Right renal pelvis (tissue), 4 donors: ENCODE data around the gene NDEL1. TPM values are rescaled to one million over a fixed set of nuclear protein-coding genes. Genes with fewer than 3 reads are reported as not detected.

Experiments
- DNase-seq, 4 donors: peaks; one replicate each; pipeline ENCODE4 v3.0.0-alpha.2; 2013; ENCODE audit warnings: low read depth in 4 of 4, low spot score in 3 of 4, missing footprints in 1 of 4
- polyA plus RNA-seq, 4 donors: library from polyadenylated mRNA; unstranded; fragments of 120-200 nt; gene quantifications; one replicate each; pipeline ENCODE4 v1.2.1, GENCODE V29; 2013; ENCODE audit not compliant: insufficient read length in 4 of 4

NDEL1 gene
- polyA plus RNA-seq, 4 donors, result 40.9 to 48.1 (median 43.8) TPM

DNA sequence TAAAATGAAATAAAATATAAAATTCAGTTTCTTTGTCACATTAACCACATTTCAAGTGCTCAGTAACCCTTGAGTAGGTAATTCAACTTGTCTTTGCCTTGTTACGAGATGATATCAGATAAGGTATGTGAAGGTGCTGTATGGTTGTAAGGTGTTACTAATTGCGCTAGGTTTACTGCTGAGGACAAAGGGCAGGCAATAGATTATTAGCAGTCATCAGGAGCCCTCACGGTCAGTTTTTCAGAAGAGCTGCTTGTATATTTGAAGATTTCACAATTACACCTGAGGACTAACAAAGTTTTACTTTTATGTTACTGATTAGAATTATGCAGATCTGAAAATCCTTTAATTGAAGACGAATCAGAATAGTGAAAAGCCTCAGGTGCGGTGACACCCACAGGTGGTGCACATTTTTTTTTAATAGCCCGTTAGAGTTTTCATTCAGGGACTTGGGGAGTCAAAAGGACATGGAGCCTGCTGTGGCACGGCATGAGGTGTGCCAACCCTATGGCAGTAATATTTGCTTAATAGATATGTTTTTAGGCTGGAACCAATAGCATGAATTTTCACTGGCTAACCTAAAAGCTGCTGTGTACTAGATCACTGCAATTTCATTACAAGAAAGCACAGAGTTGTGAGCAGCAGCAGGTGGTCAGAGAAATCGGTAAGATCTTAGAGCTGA lies 16.4 kb downstream of the NDEL1 start:
- no peak for DNase-seq

DNA sequence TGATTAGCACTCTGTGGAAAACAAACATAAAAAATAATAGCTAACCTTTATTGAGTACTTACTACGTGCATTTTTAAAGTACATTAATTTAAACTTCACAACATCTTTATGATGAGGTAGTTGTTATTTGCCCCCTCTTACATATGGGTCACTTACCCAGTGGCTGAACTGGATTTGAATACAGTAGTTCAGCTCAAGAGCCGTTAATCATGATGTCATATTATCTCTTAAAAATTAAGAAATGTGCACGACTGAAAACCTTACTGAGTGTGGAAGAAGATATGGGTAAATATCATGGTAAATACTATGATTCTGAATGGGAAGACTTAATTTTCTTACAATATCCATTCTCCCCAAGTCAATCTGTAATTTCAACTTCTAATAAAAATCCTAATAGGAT lies 17.6 kb downstream of the NDEL1 start:
- DNase-seq, result no peak

DNA sequence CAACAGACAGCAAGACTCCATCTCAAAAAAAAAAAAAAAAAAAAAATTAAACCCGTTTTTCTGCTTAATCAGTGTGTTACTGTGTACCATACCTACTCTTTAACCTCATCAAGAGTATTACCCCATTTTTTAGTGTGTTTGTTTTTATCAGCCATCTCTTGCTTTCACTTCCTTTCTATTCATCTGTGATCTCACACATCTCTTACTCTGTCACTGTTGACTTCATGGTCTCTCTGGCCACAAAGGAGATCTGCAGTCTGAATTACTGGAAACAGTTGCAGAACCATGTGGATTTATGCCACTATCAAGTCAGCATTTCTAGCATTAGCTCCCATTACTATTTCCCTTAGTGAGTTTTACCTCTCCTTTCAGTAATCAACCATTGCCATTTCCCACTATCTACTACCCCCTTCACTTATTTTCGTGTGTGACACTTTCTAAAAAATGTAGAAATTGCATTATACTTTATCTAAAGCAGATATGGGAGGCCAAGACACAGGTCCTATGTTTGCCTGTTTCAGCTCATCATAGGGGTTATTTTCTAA lies 20.1 kb downstream of the NDEL1 start:
- DNase-seq, result no peak

DNA sequence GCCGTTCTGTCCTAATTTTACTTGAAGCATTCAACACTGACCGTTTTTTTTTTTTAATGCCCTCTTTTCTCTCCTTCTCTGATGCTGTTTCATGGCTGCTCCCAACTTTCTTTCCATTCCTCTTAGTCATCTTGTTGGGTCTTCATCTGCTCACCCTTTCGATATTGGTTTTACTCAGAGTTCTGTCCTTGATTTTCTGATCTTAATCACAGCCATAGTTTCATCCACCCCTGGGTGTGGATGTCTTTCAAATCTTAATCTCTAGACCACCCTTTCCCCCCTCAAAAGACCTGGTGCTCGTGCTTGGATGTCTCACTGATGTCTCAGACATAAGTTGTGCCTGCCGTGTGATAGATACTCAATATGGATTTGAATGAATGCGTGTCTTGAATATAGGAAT lies 22.4 kb downstream of the NDEL1 start:
- DNase-seq, result no peak

DNA sequence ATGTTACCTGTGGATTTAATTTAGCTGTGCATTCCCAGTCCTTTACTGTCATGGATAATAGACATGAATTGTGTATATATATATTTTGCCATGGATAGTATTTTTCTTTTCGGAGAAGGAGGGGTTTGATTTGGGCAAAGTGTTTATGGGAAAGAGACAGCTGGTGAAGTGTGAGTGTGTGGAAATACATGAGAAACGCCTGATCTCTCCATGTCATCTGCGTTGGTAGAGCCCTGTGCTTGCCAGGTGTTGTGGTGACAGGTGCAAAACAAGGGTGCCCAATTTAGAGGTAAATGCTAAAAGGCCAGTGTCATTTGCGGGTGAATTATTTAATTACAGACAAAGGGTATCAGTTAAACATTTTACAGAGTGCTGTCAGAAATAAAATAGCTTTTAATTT lies 23.4 kb downstream of the NDEL1 start:
- no peak for DNase-seq

DNA sequence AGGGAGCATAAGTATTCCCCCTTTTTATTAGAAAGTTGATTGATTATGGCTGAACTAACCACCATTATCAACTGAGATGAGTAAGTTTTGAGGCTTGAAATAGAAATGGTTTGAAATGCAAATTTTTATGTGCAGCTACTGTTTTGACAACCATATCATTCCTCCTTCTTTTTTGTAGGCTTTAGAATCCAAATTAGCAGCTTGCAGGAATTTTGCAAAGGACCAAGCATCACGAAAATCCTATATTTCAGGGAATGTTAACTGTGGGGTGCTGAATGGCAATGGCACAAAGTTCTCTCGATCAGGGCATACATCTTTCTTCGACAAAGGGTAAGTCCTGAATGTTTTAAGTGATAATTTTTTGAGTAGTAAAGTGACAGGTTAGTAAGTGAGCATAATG lies 24.1 kb downstream of the NDEL1 start:
- no peak for DNase-seq

DNA sequence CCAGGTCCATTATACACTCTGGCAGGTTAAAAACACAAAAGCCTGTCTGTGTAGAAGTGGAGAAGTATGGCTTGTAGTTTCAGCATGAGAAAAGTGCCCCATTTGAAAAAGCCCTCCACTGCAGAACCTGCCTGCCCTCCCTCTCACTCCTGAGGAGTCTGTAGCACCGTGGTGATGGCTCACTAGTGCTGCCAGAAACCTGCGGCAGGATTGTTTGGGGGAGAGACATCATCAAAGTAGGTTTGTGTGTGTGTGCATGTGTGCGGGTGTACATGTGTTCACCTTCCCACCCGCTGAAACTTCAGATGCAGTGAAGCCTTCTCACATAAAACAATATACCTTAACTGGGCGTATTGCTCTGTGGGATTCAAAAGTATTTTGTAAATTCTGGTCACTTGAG lies 26.9 kb downstream of the NDEL1 start:
- no peak for DNase-seq

DNA sequence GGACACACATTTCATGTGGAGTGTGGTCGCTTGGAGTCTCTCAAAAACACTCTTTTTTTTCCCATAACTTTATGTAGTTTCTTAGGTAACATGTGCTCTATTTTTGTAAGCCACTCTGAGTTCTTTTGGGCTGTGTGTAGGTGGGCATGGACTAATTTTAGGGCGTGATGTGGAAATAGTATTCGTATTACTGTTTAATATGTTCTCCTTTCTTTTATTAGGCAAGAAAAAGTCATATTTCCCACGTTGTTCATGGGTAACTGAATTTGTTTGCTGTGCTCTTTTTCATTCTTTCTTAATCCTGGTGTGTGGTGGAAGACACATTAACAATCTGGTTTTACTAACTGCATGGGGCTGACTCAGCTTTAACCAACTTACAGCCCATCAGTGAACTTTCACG lies 27.4 kb downstream of the NDEL1 start:
- no peak for DNase-seq

DNA sequence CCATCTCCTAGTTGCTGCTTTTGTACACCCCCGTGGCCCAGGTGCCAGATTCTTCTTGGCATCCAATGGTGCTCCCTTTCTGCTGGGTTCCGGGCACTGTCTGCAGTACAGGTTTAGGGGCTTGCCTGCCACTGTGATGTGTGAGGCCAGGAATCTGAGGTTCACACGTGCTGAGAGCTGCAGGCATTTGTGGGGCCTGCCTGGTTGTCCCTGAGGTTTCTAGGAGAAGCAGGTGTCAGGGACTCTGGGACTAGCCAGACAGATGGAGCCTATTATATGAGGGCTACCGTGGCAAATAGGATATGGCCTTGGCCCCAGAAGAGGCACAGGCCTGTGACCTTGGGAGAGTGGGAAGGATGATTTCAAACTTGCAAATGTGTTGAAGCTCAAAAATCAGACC lies 29.3 kb downstream of the NDEL1 start:
- no peak for DNase-seq

DNA sequence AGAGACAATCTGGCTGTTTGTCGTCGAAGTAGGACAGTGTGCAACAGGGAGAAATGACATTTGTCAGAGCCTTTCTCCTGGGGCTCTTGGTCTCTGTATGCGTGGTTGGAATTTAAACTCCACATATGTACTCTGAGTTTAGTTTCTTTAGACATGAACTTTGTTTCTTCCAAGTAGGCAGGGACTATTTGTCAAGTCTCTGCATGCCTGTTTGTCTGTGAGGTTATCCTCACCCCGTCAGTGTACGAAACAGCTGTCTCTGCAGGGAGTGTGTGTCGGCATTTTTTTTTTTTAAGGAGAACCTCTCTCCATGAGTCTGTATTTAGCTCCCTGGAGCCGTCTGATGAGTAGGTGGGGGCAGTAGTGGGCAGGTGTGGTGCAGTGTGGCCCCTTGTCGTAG lies 29.7 kb downstream of the NDEL1 start:
- no peak for DNase-seq

DNA sequence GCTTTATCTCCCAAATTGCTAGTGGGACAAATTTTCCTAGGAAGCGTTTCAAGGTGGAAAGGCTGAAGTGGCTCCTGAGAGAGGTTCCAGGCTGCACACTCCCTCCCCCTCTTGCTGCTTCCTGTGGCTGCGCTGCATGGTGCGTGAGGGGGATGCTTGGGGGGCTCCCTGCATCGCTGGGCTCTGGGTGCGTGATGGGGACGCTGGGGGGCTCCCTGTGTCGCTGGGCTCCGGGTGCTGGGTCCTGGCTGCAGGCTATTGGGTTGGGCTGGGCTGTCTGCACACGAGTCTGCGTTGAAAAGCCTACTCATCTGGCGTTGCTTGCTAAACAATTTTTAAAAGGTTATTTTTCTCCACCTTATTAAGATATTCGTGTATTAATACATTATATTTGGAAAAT lies 30.1 kb downstream of the NDEL1 start:
- DNase-seq, result no peak

DNA sequence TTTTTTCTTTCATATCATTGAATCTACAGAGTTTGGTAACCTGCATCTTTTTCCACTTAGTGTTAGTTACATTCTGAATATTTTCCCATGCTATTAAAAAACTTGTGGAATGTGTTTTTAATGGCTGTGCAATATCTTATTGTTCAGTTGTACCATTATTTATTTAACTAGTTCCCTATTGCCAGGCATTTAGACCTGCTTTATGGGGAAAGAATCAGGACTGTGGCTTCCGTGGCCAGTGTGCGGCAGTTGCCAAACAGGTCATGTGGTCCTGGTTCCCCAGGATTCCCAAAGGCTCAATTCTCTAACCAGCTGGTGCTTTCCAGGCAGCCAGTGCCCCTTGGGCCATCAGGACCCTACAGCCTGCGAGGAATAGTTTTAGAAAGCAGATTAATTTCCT lies 30.8 kb downstream of the NDEL1 start:
- no peak for DNase-seq

DNA sequence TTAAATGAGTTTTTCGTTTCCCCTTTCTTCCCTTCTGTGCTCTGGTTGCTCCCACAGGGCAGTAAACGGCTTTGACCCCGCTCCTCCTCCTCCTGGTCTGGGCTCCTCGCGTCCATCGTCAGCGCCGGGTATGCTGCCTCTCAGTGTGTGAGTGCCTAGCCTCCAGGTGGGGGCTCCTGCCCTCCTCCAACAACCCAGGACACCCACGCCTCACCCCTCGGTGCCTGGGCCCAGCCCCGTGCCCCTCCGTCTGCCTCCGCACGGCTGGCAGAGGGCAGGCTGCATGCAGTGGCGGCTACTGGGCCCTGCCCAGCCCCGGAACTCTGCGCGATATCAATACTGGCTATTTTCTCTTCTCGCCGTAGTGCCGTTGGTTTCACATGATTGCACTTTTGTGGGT lies 31.2 kb downstream of the NDEL1 start:
- DNase-seq, result no peak

DNA sequence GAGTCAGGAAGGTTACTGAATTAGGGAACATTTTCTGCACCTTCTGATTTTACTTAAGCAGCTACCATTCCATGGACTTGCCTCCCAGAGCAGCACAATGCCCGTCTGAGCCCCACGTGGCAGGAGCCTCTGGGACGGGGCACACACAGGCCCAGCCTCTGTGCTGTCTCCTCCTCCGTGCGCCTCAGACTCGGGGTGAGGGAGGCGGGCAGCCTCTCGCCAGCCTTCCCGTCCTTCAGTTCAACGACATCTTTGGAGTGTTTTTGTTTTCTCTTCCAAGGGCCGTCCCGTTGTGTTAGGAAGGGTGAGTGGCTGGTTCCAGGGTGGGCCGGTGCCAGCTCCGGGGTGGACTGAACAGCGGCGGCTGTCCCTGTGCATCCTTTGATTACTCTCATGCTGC lies 31.8 kb downstream of the NDEL1 start:
- no peak for DNase-seq

DNA sequence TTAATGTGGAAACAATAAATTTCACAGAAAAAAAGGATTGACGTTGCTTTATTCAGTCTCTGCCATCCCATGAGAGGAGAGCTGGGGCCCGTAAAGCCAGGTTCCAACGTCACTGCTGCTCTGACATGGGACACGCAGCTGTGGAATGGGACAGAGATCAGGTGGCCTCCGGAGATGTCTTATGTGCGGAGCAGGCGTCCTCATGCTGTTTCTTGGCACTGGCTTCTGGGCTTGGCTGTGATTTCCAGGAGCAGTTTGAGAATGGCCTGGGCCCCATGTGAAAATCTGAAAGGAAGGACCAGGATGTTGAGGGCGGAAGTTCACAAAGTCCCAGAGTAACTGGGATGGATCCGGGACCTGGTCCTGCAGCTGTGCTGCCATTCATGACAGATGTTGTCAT lies 32.4 kb downstream of the NDEL1 start:
- no peak for DNase-seq

DNA sequence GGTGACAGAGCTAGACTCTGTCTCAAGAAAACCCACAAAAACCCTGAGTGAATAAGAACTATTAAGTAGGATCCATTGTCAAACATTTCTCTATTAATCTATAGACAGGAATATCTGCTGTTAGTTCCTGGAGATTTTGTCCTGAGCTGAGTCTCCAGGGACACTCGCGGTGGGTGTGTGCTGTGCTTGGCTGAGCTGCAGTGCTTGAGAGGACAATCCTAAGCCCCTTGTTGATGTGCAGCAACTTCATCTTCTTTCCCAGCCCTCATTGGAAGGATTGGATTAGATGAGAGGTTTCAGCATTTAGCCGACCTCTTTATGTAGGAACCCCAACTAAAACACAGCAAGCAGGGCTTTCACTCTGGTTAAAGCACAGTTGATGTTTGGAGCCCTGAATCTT lies 33.3 kb downstream of the NDEL1 start:
- no peak for DNase-seq

DNA sequence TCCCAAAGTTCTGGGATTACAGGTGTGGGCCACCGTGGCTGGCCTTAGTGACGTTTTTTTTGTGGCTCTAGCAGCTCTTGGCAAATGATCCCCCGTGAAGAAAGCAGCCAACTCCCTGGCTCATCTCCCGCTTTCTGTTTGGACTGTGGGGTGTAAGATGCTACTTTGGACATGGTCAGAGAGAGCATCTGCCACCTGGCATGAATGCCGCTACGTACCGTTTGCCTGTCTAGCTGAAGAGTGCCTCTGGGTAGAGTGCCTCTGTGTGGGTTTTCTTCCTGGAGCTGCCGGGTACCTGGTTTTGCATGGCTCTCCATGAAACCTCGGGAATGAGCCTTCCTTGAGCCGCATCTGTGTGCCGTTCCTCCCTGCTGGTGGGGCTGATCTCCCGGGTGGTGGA lies 34.3 kb downstream of the NDEL1 start:
- DNase-seq, result no peak

DNA sequence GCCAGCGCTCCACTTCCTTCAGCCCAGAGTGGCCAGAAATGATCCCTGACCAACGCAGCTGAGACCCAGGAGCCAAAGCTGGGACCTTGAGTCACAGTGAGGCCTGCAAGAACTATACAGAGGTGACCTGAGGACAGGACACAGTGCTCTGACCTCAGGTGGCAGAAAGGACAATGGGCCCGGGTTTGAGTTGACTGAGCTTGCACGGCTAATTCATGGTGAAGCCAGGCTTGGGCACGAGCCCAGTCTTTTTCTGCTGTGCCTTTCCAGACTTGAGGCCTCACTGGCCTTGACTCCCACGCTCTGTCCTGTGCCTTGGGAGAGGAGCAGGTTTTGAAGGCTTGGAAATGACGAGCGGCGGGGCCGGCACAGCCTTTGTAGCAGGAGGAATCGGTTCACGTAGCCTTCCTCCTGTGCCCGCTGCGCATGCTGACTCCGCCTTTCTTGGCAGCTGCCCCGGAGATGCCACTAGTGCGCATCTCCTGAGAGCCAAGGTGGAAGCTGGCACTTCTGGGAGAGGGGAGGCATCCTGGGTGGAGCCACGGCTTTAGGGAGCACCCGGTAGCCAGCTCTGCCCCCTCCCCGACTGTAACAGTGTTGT lies 34.9 kb downstream of the NDEL1 start:
- DNase-seq, result no peak

DNA sequence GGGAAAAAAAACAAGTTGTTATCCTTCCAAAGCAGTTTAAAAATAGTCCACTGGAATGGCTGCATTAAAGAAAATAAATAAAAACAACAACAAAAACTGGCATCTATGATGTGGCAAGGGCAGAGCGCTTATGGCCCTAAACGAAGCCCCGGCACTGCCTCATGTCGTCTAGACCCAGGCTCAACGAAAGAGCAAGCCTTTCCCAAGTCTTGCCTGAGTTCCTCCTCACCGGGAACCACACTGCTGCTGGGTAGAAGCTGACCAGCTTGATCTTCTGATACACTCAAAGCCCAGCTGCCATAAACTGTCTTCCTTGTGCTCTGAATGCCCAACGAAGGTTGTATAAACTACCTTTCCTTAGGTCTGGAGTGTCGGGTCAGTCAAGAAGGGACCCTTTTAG lies 37.0 kb downstream of the NDEL1 start:
- DNase-seq, result no peak

DNA sequence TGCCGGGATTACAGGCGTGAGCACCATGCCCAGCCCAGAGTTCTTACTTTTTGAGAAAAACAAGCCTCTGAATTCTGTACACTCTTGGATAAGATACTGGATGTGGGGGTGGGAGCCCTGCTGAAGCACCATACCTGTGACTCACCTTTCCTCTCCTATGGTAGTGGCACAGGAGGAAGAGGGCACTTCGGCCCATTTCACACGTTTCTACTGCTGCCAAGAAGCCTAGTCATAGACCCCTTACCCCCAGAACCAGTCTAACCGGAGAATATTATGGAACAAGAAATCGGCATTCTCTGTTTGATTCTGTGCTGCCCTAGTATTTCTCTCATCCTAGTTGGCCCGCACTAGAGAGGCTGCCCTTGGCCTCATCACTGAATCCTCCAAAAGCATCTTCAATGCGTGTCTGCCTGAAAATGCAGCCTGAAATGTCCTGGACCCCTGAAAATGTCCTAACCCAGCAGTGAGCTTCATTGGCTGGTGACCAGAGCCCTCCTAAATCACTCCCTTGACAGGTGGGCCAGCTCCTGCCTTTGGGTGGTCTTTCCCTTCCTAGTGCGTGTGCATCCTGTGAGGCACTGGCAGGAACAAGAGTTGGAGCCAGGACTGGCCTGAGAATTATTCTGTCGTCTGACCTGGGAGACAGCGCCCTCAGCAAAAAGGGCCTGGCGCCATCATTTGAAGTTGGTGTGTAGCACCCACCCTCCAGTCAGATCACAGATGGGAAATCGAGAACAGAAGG lies 37.9 kb downstream of the NDEL1 start:
- DNase-seq, result no peak

DNA sequence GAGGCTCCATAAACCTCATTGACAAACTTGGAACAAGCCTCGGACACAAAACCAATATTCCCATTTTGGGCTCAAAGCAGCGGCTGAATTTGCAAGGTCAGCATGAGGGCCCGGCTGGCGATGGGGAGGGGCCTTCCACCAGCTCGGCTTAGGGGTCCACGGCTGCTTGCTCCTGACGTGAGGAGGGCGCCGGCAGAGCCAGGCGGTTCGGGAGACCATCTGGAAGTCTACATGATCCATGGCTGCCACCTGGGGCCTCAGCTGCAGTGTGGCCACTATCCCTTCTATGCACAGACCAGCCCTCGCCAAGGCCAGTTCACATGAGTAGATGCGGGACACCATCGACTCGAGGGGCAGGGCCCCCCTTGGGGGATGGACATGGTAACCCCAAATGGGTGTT lies 39.1 kb downstream of the NDEL1 start:
- DNase-seq, result no peak

DNA sequence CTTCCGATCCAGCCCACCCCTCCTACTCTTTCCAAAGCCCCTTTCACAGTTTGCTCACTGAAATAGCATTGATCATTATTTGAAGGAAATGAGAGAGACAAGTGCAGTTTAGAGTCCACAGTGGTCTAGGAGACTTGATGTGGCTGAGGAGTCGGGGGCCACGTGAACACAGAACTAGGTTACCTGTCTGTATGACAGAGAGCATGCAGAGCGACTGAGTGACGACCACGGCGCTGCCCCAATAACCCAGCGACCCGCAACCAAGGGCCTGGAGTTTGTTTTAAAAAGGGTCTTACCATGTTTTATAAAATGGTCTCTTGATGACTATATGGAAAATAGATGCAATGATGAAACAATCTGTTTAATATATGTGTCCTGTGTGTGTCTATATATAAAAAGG lies 39.5 kb downstream of the NDEL1 start:
- DNase-seq, result no peak
